SK-N-SH (cell line): ENCODE measurements around the gene TNFRSF17. TPM values are rescaled to one million over a fixed set of nuclear protein-coding genes. Genes with fewer than 3 reads are reported as not detected.
"Not testable (repeated sequence)": the region's sequence is repeated elsewhere in the genome, so short reads cannot be mapped to it uniquely, and the experiment has no call there.

Experiments
- CTCF ChIA-PET: fragments of 300-600, 350-600 bp; formaldehyde crosslinking; extraction: SDS; loops from one replicate; lab custom pipeline; 2021; lab: Yijun Ruan, JAX
- POLR2A ChIA-PET: fragments of 350-600 bp; sonication (Branson Sonifier 250); formaldehyde crosslinking; extraction: SDS; loops from one replicate; lab custom pipeline; 2020; ENCODE audit warnings: antibody characterized with exemption, inconsistent platforms; lab: Yijun Ruan, JAX
- DNase-seq: peaks from one replicate; pipeline ENCODE4 v3.0.0; 2012
- H2AFZ ChIP-seq: fragments of 200-600 bp; sonication (generic); 2 replicates; pipeline ENCODE4 v1.8.1; 2016; ENCODE audit warnings: antibody characterized with exemption, mild to moderate bottlenecking, low read depth
- H3F3A ChIP-seq: fragments of 200-600 bp; sonication (generic); replicated peaks from 2 replicates; pipeline ENCODE3; 2016; ENCODE audit warnings: antibody characterized with exemption, mild to moderate bottlenecking; ENCODE audit not compliant: insufficient read depth
- H3K27ac ChIP-seq, 2 experiments: fragments of 200-500 bp in 1 of 2; fragments of 200-600 bp in 1 of 2; sonication (Bioruptor generic) in 1 of 2; sonication (generic), shearing (Covaris generic) in 1 of 2; 2 replicates each; pipeline versions ENCODE4 v1.5.1 to v1.6.1; 2014 to 2016; ENCODE audit warnings: low read depth in 2 of 2, inconsistent platforms in 1 of 2, low read length in 1 of 2, mild to moderate bottlenecking in 1 of 2, mixed read lengths in 1 of 2
- H3K27me3 ChIP-seq: fragments of 200-600 bp; sonication (generic), shearing (Covaris generic); 2 replicates; pipeline ENCODE4 v1.6.1; 2016; ENCODE audit warnings: mixed run types; ENCODE audit not compliant: insufficient read depth
- H3K36me3 ChIP-seq, 2 experiments: fragments of 200-500 bp in 1 of 2; fragments of 200-600 bp in 1 of 2; sonication (Bioruptor generic) in 1 of 2; sonication (generic) in 1 of 2; replicated peaks in 1 of 2; 2 replicates each; pipeline versions ENCODE3 to v1.5.1; 2014 to 2016; ENCODE audit warnings: low read length in 1 of 2, mild to moderate bottlenecking in 1 of 2; ENCODE audit not compliant: insufficient read depth in 2 of 2, control insufficient read depth in 1 of 2
- H3K4me1 ChIP-seq, 2 experiments: fragments of 200-500 bp in 1 of 2; fragments of 200-600 bp in 1 of 2; sonication (Bioruptor generic) in 1 of 2; sonication (generic), shearing (Covaris generic) in 1 of 2; 2 replicates each; pipeline versions ENCODE4 v1.5.1 to v1.6.1; 2014 to 2016; ENCODE audit warnings: low read depth in 1 of 2, low read length in 1 of 2, mixed run types in 1 of 2; ENCODE audit not compliant: insufficient read depth in 2 of 2, control insufficient read depth in 1 of 2
- H3K4me2 ChIP-seq: fragments of 200-600 bp; sonication (generic), shearing (Covaris generic); 2 replicates; pipeline ENCODE4 v1.6.1; 2017; ENCODE audit warnings: mixed run types
- H3K4me3 ChIP-seq, 2 experiments: fragments of 200-500 bp in 1 of 2; fragments of 200-600 bp in 1 of 2; sonication (Bioruptor generic) in 1 of 2; sonication (generic), shearing (Covaris generic) in 1 of 2; 2 replicates each; pipeline versions ENCODE4 v1.5.1 to v1.8.1; 2014 to 2016; ENCODE audit warnings: low read depth in 2 of 2, inconsistent platforms in 1 of 2, low read length in 1 of 2, mild to moderate bottlenecking in 1 of 2, mixed read lengths in 1 of 2, moderate library complexity in 1 of 2
- H3K79me2 ChIP-seq: fragments of 200-600 bp; sonication (generic); 2 replicates; pipeline ENCODE4 v1.8.1; 2017; ENCODE audit warnings: mild to moderate bottlenecking; ENCODE audit not compliant: insufficient read depth
- H3K9ac ChIP-seq: fragments of 200-600 bp; sonication (generic); 2 replicates; pipeline ENCODE4 v1.6.1; 2017; ENCODE audit warnings: mixed run types
- H3K9me2 ChIP-seq: fragments of 200-600 bp; sonication (generic); 2 replicates; pipeline ENCODE4 v1.6.1; 2017; ENCODE audit warnings: mixed run types
- H3K9me3 ChIP-seq: fragments of 200-600 bp; sonication (generic); 2 replicates; pipeline ENCODE4 v1.6.1; 2017; ENCODE audit warnings: mixed run types, mild to moderate bottlenecking, moderate library complexity
- H4K20me1 ChIP-seq: fragments of 200-600 bp; sonication (generic); 2 replicates; pipeline ENCODE4 v1.6.1; 2017; ENCODE audit warnings: mild to moderate bottlenecking, mixed run types; ENCODE audit not compliant: insufficient read depth
- CHD2 ChIP-seq: fragments of 150-350 bp; IDR thresholded peaks from 2 replicates; pipeline ENCODE4 v1.6.1; 2018; ENCODE audit warnings: low read length; ENCODE audit not compliant: partially characterized antibody
- EP300 ChIP-seq, 2 experiments: IDR thresholded peaks; 2 replicates each; pipeline versions ENCODE4 v1.4.0 to v1.6.1; 2012; ENCODE audit warnings: borderline replicate concordance in 1 of 2, low read depth in 1 of 2, low read length in 1 of 2
- GATA2 ChIP-seq: sonication (generic); formaldehyde crosslinking; IDR thresholded peaks from 2 replicates; pipeline ENCODE4 v1.5.0; 2020; ENCODE audit warnings: mild to moderate bottlenecking, missing genetic modification reagents
- JUND ChIP-seq: IDR thresholded peaks from 2 replicates; pipeline ENCODE4 v1.4.0; 2012
- MEF2A ChIP-seq: IDR thresholded peaks from 2 replicates; pipeline ENCODE4 v1.4.0; 2012; ENCODE audit warnings: low read depth, borderline replicate concordance
- MXI1 ChIP-seq: IDR thresholded peaks from 2 replicates; pipeline ENCODE4 v1.6.1; 2012; ENCODE audit warnings: mild to moderate bottlenecking, low read depth, low read length, improper control_type of control experiment
- NFIC ChIP-seq: IDR thresholded peaks from 2 replicates; pipeline ENCODE4 v1.4.0; 2012; ENCODE audit warnings: borderline replicate concordance
- PBX3 ChIP-seq: IDR thresholded peaks from 2 replicates; pipeline ENCODE4; 2012
- POLR2AphosphoS5 ChIP-seq: IDR thresholded peaks from 2 replicates; pipeline ENCODE4 v1.6.1; 2012; ENCODE audit warnings: low read depth, low read length
- RCOR1 ChIP-seq: fragments of 150-350 bp; IDR thresholded peaks from 2 replicates; pipeline ENCODE4 v1.6.1; 2017; ENCODE audit warnings: antibody characterized with exemption, low read length
- RFX5 ChIP-seq: IDR thresholded peaks from 2 replicates; pipeline ENCODE4 v1.6.1; 2012; ENCODE audit warnings: mild to moderate bottlenecking, improper control_type of control experiment, low read length
- TEAD4 ChIP-seq: IDR thresholded peaks from 2 replicates; pipeline ENCODE4 v1.4.0; 2012; ENCODE audit warnings: mild to moderate bottlenecking, borderline replicate concordance; ENCODE audit not compliant: insufficient read depth
- ZBTB33 ChIP-seq: IDR thresholded peaks from 2 replicates; pipeline ENCODE4 v1.4.0; 2012; ENCODE audit warnings: low read depth, borderline replicate concordance
- WGBS: methylation state at CpG from one replicate; pipeline ENCODE4 v1.1.6; 2017; ENCODE audit warnings: low lambda C conversion rate; 5-methylcytosine and 5-hydroxymethylcytosine counted together
- polyA plus RNA-seq, 3 experiments: library from polyadenylated mRNA; depleted of rRNA; stranded (reverse); fragments of >200 nt; gene quantifications; 2 replicates each; pipeline ENCODE4 v1.2.3, GENCODE V29; 2012
- TF ChIP-seq, protein P1 (sequence below): fragments of 150-350 bp; IDR thresholded peaks from 2 replicates; pipeline ENCODE4 v1.6.1; 2016; ENCODE audit warnings: mild to moderate bottlenecking, low read depth, low read length
- TF ChIP-seq, protein P2 (sequence below): fragments of 150-350 bp; IDR thresholded peaks from 2 replicates; pipeline ENCODE4 v1.6.1; 2017; ENCODE audit warnings: antibody characterized with exemption, low read length, low read depth, borderline replicate concordance

TNFRSF17 gene
- polyA plus RNA-seq, 1 of the 3 experiments (the other 2 are of a cell fraction) = not detected

DNA sequence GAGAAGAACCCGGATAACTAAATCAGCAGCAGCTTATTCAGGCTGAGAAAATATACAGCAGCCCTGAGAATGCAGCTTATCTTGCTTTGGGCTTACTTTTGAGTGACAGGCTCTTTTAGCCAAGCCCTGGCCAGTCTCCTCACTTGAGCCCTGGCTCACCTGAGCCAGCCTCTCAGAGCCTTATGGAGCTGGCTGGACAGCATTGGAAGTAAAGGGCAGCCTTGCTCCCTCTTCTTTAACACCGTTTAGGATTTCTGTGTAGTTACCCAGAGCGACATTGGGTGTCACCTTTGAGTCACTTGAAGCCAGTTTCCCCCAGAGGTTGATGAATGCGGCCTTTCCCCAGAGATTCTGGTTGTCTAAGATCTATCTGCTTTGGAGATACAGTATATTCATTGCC is 15.5 kb upstream of the TNFRSF17 start (continued):
- TF ChIP-seq CHD2 (no peak), POLR2AphosphoS5 (no peak), GATA2 (no peak), TEAD4 (no peak), PBX3 (0 out of 2 replicates have a peak, but pooled peaks have one; percentile 5), MXI1 (no peak), JUND (no peak), MEF2A (no peak), NFIC (no peak), ZBTB33 (no peak), RFX5 (no peak)
- TF ChIP-seq, protein P1, sequence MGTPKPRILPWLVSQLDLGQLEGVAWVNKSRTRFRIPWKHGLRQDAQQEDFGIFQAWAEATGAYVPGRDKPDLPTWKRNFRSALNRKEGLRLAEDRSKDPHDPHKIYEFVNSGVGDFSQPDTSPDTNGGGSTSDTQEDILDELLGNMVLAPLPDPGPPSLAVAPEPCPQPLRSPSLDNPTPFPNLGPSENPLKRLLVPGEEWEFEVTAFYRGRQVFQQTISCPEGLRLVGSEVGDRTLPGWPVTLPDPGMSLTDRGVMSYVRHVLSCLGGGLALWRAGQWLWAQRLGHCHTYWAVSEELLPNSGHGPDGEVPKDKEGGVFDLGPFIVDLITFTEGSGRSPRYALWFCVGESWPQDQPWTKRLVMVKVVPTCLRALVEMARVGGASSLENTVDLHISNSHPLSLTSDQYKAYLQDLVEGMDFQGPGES = no peak
- TF ChIP-seq, protein P2, sequence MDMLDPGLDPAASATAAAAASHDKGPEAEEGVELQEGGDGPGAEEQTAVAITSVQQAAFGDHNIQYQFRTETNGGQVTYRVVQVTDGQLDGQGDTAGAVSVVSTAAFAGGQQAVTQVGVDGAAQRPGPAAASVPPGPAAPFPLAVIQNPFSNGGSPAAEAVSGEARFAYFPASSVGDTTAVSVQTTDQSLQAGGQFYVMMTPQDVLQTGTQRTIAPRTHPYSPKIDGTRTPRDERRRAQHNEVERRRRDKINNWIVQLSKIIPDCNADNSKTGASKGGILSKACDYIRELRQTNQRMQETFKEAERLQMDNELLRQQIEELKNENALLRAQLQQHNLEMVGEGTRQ = no peak
- TF ChIP-seq, all 33 proteins: peak for 4

DNA sequence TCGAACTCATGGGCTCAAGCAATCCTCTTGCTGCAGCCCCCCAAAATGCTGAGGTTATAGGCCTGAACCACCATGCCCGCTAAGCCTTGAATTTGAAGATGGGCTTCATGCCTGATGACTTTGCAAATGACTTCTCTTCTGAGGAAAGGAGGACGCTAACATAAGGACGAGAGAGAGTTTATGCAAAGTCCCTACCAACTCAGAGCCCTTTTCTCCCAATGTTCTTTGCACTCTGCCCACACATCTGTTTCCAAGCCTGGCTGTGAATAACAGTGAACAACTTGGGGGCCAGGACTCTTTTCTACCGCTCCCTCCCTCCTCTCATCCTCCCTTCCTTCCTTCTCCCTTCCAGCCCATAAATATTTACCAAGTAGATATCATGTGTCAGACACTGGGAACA is 14.6 kb upstream of the TNFRSF17 start:
- TF ChIP-seq RCOR1 (no peak), ZBTB33 (no peak), JUND (no peak), EP300 (IDR thresholded peaks at IDR 0.05; ENCODE audit: borderline replicate concordance in 1 of 2, low read depth in 1 of 2, low read length in 1 of 2) (no peak), POLR2AphosphoS5 (no peak)
- TF ChIP-seq, protein P1 = no peak
- Histone ChIP-seq H3K4me2 (no peak overlapping the region), H3F3A (peaks cover 7% of the 10 kb centered on the region), H3K9me2 (no peaks in the 10 kb centered on the region), H3K27me3 (no peaks in the 10 kb centered on the region), H3K9ac (no peak overlapping the region), H3K9me3 (no peaks in the 10 kb centered on the region), H3K79me2 (no peaks in the 10 kb centered on the region), H3K4me3 (no peak overlapping the region), H4K20me1 (no peaks in the 10 kb centered on the region), H3K27ac (no peak overlapping the region), H3K36me3 (no peaks in the 10 kb centered on the region), H2AFZ (0 out of 2 replicates have a peak overlapping the region, but pooled peaks have one; percentile 54), H3K4me1 (no peaks in the 10 kb centered on the region; a peak in 1 of 4 replicates)
- ChIA-PET POLR2A (no interaction called here), CTCF (interaction anchor here (0.6 kb wide), 1 partner anchor 134 kb away, joined by 3 read pairs; no protein-coding TSS in a partner anchor)
- DNase-seq = no peak
- WGBS = 86% methylated on average over 5 of the region's 5 CpGs

- peaks cover 20% of the 10 kb centered on the region for H3F3A ChIP-seq
- H3K9ac ChIP-seq, H3K4me1 ChIP-seq, H3K27ac ChIP-seq, H3K9me2 ChIP-seq, DNase-seq, H3K4me2 ChIP-seq, H3K36me3 ChIP-seq, H3K27me3 ChIP-seq, H3K9me3 ChIP-seq, H4K20me1 ChIP-seq, H2AFZ ChIP-seq, H3K4me3 ChIP-seq, H3K79me2 ChIP-seq, POLR2A ChIA-PET: not testable (repeated sequence)
- 89% methylated on average over 8 of the region's 8 CpGs for WGBS
- CTCF ChIA-PET = interaction anchor here (1.1 to 2.1 kb wide), 2 partner anchors 23 to 114 kb away, joined by 3 to 8 read pairs; partner anchors contain the start of gene SNX29
Measured at GRCh38 chr16:11953576-11953975, 11.4 kb upstream of the TNFRSF17 start.
